ENCODE results near the gene HES1.

- TF ChIP-seq, protein P1, sequence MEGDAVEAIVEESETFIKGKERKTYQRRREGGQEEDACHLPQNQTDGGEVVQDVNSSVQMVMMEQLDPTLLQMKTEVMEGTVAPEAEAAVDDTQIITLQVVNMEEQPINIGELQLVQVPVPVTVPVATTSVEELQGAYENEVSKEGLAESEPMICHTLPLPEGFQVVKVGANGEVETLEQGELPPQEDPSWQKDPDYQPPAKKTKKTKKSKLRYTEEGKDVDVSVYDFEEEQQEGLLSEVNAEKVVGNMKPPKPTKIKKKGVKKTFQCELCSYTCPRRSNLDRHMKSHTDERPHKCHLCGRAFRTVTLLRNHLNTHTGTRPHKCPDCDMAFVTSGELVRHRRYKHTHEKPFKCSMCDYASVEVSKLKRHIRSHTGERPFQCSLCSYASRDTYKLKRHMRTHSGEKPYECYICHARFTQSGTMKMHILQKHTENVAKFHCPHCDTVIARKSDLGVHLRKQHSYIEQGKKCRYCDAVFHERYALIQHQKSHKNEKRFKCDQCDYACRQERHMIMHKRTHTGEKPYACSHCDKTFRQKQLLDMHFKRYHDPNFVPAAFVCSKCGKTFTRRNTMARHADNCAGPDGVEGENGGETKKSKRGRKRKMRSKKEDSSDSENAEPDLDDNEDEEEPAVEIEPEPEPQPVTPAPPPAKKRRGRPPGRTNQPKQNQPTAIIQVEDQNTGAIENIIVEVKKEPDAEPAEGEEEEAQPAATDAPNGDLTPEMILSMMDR (conservative IDR thresholded peaks at IDR 0.05 in 1 of 2, IDR thresholded peaks at IDR 0.05 in 1 of 2; ENCODE audit: extremely low read depth in 1 of 2, insufficient read depth in 1 of 2, low read depth in 1 of 2, low read length in 2 of 2) = no peak
- TF ChIP-seq EZH2 (IDR thresholded peaks at IDR 0.05; ENCODE audit: borderline replicate concordance, low read length) = no peak
Measured at GRCh38 chr3:194129581-194130133, 6.3 kb upstream of the HES1 start.
